ENCODE results near the gene RSAD2.
A peak's percentile ranks its signal among the peaks of the same experiment; 100 is the strongest.

Gene RSAD2

DNA sequence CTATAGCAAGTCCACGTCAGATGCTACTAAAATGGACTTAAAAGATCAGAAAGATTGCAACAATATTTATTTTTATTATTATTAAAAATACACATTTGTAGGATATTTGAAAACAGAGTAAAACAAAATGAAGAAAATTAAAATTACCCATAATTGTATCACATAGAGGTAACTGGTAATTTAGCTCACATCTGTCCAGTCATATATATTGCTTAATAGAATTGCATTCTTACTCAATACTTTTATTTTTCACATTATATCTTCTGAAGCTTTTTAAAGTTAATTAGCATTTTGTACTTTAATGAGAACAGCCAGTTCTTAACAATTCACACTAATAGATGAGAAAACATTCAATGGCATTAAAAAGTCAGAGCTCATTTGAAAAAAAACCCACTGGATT, 28.1 kb downstream of the RSAD2 start:
- no peak for DNase-seq (ENCODE audit: low read depth, low spot score)

GRCh38 chr2:6906165-6906741, 28.7 kb downstream of the RSAD2 start:
- DNase-seq (ENCODE audit: low read depth, low spot score), result no peak

GRCh38 chr2:6908291-6908690, 30.7 kb downstream of the RSAD2 start:
- DNase-seq (ENCODE audit: low read depth, low spot score), result no peak

DNA sequence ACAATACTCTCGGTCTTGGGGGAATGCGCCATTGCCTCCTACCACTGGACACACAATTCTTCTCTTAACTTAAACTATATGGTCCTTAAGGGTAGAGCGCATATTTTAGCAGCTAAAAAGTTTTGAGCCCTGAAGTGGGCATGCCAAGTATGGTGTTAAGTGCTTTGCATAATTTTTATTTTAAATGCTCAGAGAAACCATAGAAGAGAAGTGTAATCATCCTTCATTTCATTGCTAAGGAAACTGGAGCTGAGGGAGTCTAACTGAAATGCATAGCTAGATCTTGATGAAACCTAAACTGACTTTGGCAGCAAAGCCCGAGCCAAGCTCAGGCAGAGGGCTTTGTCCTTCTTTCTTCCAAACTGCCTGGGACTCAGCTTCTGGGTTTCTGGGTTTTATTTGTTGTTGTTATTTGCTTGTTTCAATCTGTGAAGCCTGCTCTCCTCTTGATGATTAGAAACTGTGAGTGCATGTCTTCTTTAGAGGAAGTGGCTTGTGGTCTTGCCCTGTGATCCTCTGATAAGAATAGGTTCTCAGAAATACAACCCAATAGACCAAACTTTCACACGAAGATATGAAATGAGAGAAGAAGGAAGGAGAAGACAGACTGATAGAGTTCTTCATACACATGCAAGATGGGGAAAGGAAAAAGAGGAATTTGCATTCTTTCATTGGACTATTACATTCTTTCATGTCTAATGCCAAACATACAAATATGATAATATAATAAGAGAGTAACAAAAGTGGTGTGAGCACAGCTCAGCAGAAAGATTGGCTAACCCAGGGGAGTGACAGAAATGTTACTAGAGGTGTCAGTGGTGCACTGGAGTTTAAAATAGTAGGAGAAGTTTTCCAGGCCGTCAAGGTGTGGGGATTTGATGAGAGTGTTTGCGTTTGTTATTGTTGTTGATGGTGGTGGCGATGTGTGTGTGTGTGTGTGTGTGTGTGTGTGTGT, 32.1 kb downstream of the RSAD2 start:
- DNase-seq (ENCODE audit: low read depth, low spot score), result no peak

DNA sequence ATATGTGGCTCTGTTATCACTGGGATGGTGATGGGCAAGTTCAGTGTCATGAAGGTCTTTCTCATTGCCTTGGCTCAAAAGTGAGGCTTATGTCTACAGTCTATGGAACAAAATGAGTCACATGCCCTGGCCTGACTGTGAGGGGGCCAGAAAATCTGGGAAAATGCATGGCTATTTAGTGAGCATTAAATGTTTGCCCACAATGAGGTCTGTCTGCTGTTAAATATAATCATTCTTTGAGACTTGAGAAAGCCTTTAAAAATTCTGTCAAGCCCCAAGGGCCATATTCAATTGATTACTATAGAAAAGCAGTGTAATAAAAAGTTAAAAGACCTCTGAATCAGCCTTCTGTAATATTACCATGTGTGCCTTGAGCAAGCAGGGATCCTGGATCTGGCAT, 34.1 kb downstream of the RSAD2 start:
- DNase-seq (ENCODE audit: low read depth, low spot score), result no peak

DNA sequence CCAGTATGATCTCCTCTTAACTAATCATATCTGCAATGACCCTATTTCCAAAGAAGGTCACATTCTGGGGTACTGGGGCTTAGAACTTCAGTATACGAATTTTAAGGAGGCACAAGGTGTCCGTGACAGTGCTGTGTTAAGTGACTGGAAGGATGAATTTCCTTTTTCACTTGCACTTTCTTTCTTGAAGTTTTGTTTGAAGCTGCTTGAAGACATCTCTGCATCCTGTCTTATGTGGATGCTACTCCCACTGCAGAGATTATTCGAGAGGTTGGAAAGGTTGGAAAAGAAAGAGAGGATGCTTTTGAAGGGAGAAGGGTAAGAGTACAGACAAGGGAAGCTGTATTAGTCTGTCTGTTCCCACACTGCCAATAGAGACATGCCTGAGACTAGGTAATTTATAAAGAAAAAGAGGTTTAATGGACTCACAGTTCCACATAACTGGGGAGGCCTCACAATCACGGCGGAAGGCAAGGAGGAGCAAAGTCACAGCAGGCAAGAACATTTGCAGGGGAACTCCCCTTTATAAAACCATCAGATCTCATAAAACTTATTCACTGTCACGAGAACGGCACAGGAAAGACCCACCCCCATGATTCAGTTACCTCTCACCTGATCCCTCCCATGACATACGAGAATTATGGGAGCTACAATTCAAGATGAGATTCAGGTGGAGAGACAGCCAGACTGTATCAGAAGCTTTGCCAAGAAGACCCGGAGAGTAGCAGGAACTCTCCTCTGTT, 36.0 kb downstream of the RSAD2 start:
- peak; percentile 20 for DNase-seq (ENCODE audit: low read depth, low spot score)

- DNase-seq (ENCODE audit: low read depth, low spot score), result no peak
Observed at GRCh38 chr2:6914828-6915227, 37.3 kb downstream of the RSAD2 start.

- no peak for DNase-seq (ENCODE audit: low read depth, low spot score)
Observed at GRCh38 chr2:6915399-6915798, 37.8 kb downstream of the RSAD2 start.

DNA sequence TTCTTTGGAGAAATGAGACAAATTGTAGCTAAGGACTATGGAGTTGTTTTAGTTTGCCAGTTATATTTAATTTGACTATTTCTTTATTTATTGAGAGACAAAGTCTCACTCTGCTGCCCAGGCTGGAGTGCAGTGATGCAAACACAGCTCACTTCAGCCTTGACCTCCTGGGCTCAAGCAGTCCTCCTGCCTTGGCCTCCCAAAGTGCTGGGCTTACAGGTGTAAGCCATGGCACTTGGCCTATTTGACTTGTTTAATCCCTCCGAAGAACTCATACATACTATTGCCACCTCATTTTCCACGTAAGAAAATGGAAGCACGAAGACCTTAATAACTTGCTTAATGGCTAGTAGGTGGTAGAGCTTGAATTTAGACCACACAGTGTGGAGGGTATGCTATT, 38.6 kb downstream of the RSAD2 start:
- no peak for DNase-seq (ENCODE audit: low read depth, low spot score)

GRCh38 chr2:6916736-6917070, 39.1 kb downstream of the RSAD2 start:
- no peak for DNase-seq (ENCODE audit: low read depth, low spot score)

- DNase-seq (ENCODE audit: low read depth, low spot score), result peak; percentile 36
Observed at GRCh38 chr2:6917071-6917760, 39.6 kb downstream of the RSAD2 start, which contains the start of gene RNF144A. RNF144A (plus strand) TSS chr2:6917412; CDS start chr2:6996927, 79,515 bp downstream.

DNA sequence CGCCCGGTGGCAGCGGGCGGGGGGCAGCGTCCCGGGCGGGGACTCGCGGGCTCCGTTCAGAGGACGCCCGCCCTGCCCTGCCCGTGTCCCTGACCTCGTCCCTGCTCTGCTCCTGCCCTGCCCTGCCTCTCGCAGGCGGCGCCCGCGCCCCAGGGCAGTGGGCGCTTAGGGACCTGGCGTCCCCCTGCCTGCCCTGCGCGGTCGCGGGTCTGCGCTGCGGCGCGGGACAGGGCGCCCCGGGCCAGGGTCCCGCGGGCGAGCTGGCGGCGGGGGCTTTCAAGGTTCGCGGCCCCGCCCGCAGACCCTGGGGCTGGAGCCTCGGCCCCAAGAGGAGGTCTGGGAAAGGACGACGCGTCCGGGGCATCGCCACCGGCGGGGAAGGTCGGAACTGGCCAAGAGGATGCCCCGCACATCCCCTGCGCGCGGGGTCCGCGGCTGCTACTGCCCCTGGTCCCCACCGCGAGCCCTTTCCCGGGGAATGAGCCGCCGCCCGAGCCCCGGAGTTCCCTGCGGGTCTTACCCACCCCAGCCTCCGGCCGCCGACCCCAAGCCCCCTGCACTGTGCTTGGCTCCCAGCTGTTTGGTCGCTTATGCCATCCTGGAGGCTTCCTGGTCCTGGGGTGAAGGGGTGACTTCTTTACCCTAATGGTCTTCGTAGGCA, 40.3 kb downstream of the RSAD2 start:
- DNase-seq (ENCODE audit: low read depth, low spot score), result no peak

- DNase-seq (ENCODE audit: low read depth, low spot score), result no peak
Observed at GRCh38 chr2:6919901-6920742, 42.5 kb downstream of the RSAD2 start.

GRCh38 chr2:6920743-6921064, 43.1 kb downstream of the RSAD2 start:
- DNase-seq (ENCODE audit: low read depth, low spot score), result no peak

GRCh38 chr2:6921321-6921922, 43.8 kb downstream of the RSAD2 start:
- DNase-seq (ENCODE audit: low read depth, low spot score), result no peak

- DNase-seq (ENCODE audit: low read depth, low spot score), result no peak
Observed at GRCh38 chr2:6922201-6922656, 44.7 kb downstream of the RSAD2 start.

DNA sequence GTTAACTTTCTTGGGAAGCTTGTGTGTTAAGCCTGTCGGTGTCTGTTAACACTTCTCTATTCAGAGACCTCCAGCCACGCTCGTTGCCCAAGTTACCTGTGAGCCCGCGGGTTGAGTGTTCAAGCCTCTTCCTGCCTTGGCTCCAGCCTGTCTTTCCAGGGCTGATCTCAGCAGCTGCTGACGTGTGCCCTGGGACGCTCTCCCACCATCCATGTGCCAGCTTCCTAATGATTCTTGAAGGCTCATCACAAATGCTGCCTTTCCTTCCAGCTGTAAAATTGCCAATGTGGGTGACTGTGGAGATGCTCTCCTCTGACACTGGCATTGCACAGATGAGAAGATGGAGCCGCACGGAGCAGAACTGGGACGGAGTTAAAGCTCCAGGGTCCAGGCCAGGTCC, 45.7 kb downstream of the RSAD2 start:
- DNase-seq (ENCODE audit: low read depth, low spot score), result no peak

- no peak for DNase-seq (ENCODE audit: low read depth, low spot score)
Observed at GRCh38 chr2:6924101-6924923, 46.7 kb downstream of the RSAD2 start.

- DNase-seq (ENCODE audit: low read depth, low spot score), result no peak
Observed at GRCh38 chr2:6924924-6925409, 47.4 kb downstream of the RSAD2 start.

Measured in activated CD4-positive, CD25-positive, alpha-beta regulatory T cell treated with anti-CD3 and anti-CD28 coated beads, Interleukin-2, amount 50 U/mL, for 16 hours (primary cell).